BE2C (cell line): ENCODE measurements around the gene CYP27A1.

Experiments used
- DNase-seq: peaks from one replicate; pipeline ENCODE4 v3.0.0-alpha.2; 2020
- H3K27me3 ChIP-seq: fragments of 250-450 bp; sonication (Bioruptor Pico); 2 replicates; pipeline ENCODE4 v1.5.1; 2020; ENCODE audit warnings: mild to moderate bottlenecking
- H3K36me3 ChIP-seq: fragments of 250-450 bp; sonication (Bioruptor Pico); 2 replicates; pipeline ENCODE4 v1.5.1; 2020; ENCODE audit warnings: mild to moderate bottlenecking
- H3K4me1 ChIP-seq: fragments of 250-450 bp; sonication (Bioruptor Pico); 2 replicates; pipeline ENCODE4 v1.5.1; 2020
- H3K4me3 ChIP-seq: 2 replicates; pipeline ENCODE4 v1.5.1; 2011; ENCODE audit warnings: low read depth, low read length
- H3K9me3 ChIP-seq: fragments of 250-450 bp; sonication (Bioruptor Pico); 2 replicates; pipeline ENCODE4 v1.5.1; 2020
- TF ChIP-seq, protein P1 (sequence below): IDR thresholded peaks from 2 replicates; pipeline ENCODE4 v1.5.1; 2012; ENCODE audit warnings: mild to moderate bottlenecking, low read depth, low read length

CYP27A1 gene

DNA sequence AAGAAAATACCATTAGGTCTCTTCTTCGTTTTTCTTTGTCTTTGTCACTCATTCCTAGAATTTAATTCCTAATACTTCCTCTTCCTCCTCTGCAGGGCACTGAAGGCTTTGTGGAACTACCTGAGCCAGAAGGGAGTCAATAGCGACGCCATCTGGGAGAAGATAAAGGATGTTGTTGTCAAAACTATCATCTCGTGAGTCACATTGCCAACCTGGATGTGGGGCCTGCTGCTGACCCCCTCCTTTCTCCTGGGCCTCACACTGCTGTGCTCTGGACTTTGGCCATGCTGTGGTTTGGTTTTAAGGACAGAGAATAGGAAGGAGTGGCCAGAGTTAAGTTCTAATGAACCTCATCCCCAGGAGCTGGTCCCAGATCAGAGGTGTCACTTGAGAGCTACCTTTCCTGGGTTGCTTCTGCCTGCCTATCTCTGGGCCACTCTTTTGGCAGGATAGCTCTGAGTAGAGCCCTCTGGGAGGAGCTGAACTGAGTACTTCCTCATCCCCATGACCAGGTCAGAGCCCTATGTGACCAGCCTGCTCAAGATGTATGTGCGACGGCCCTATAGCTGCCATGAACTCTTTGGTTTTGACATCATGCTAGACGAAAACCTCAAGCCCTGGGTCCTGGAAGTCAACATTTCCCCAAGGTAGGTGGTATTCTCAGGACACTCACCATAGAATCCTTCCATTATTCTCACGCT, 33.1 kb upstream of the CYP27A1 start:
- Histone ChIP-seq H3K4me1 (no peaks in the 10 kb centered on the region), H3K36me3 (peaks cover 73% of the 10 kb centered on the region)

DNA sequence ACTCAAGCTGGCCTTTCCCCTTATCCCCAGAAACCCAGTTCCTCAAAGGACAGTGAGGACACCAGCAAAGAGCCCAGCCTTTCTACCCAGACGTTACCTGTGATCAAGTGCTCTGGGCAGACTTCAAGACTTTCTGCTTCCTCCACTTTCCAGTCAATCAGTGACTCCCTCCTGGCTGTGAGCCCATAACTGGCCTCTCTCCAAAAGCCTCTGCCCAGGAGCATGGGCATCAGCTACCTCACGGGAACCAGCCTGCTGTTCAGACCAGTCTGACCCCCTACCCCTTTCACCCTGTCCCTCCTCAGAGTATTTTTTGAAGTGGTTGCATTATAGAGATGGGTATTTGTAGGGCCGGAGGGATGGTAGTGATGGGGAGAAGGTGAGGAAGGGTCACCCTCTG, 27.7 kb upstream of the CYP27A1 start:
- Histone ChIP-seq H3K4me1 (no peaks in the 10 kb centered on the region), H3K36me3 (peaks cover 54% of the 10 kb centered on the region), H3K27me3 (no peaks in the 10 kb centered on the region)

More for the DNA sequence above, 33.1 kb upstream of the CYP27A1 start:
- no peaks in the 10 kb centered on the region for H3K27me3 ChIP-seq
- H3K4me3 ChIP-seq = no peak overlapping the region
- no peaks in the 10 kb centered on the region for H3K9me3 ChIP-seq
- DNase-seq = no peak
- TF ChIP-seq, protein P1, sequence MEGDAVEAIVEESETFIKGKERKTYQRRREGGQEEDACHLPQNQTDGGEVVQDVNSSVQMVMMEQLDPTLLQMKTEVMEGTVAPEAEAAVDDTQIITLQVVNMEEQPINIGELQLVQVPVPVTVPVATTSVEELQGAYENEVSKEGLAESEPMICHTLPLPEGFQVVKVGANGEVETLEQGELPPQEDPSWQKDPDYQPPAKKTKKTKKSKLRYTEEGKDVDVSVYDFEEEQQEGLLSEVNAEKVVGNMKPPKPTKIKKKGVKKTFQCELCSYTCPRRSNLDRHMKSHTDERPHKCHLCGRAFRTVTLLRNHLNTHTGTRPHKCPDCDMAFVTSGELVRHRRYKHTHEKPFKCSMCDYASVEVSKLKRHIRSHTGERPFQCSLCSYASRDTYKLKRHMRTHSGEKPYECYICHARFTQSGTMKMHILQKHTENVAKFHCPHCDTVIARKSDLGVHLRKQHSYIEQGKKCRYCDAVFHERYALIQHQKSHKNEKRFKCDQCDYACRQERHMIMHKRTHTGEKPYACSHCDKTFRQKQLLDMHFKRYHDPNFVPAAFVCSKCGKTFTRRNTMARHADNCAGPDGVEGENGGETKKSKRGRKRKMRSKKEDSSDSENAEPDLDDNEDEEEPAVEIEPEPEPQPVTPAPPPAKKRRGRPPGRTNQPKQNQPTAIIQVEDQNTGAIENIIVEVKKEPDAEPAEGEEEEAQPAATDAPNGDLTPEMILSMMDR = no peak

DNA sequence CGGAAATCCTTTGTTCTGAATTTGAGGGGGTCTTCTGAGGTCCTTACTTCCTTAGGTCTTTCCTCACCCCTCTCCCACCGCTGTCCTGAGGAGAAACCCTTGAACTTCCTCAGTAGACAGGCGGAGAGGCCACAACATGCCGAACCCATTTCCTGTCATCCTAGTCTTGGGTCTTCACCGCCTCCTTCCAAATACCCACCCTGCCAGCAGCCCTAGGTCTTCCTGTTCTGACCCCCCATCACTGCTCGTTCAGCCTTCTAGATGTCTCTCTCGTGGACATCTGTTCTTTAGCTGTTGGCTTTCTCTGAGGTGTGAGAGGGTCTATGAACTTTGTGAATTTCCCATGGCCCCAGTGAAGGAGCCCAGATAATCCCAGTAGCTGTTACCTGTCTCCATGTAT, 27.2 kb upstream of the CYP27A1 start:
- Histone ChIP-seq H3K27me3 (no peaks in the 10 kb centered on the region), H3K4me3 (no peak overlapping the region), H3K9me3 (no peaks in the 10 kb centered on the region), H3K4me1 (no peaks in the 10 kb centered on the region), H3K36me3 (peaks cover 48% of the 10 kb centered on the region)
- TF ChIP-seq, protein P1 = no peak
- no peak for DNase-seq

More for the DNA sequence above, 27.7 kb upstream of the CYP27A1 start:
- TF ChIP-seq, protein P1 = no peak
- DNase-seq = no peak
- Histone ChIP-seq H3K4me3 (no peak overlapping the region), H3K9me3 (no peaks in the 10 kb centered on the region)

DNA sequence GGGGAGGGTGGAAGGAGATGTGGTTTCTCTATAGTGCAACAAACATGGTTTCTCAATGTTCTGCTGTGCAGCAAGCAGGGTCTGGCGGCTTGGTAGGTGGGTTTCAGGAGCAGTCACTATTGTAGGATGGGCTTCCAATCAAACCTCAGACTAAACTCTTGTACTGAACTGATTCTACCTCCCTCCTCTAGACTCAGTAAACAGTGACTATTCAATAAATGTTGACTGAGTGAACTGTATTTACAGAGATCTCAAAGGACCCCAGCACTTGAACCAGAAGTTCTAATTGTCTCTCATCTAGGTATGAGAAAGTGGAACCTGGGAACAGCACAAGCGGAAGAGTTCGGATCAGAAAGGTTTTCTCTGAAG, 26.8 kb upstream of the CYP27A1 start:
- no peaks in the 10 kb centered on the region for H3K9me3 ChIP-seq
- H3K4me3 ChIP-seq = no peak overlapping the region
- TF ChIP-seq, protein P1 = no peak
- DNase-seq = no peak
- H3K36me3 ChIP-seq = peaks cover 44% of the 10 kb centered on the region
- no peaks in the 10 kb centered on the region for H3K4me1 ChIP-seq
- no peaks in the 10 kb centered on the region for H3K27me3 ChIP-seq

DNA sequence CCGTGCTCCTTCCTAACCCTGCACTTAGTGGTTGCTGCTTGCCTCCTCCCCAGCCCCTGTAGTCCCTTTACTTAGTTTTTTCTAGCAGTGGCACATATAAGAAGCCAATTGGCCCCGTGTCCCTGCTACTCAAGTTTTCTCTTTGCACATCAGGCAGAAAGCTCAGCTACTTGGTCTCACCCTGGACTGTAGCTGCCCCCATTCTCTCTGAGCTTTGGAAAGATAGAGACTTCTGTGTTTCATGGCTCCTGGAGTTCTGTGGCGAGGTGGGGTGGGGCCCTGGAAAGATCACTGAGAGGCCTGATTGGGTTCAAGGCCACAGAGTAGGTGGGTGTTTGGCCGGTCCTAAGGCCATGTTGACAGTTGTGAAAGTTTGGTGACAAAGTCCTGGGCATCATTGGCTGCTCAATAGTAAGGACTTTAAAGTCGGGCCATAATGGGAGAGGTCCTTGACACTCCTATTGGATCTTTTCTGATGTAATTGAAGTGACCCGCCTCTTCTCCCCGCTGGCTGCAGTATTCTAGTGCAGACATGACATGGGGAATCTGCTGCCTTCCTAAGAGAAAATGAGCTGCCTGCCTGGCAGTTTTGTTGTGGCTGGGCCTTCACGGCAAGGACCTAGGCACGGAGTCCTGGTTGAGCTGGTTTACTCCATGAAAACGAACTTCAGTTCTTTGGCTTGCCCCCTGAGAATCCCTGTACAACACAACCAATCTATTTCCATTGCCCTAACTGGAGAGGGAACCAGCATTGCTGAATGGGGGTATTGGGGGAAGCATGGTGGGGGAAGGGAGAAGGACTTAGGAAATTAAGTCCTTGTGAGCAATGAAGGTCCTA, 26.2 kb upstream of the CYP27A1 start:
- peaks cover 39% of the 10 kb centered on the region for H3K36me3 ChIP-seq
- no peaks in the 10 kb centered on the region for H3K4me1 ChIP-seq
- no peak overlapping the region for H3K4me3 ChIP-seq
- no peaks in the 10 kb centered on the region for H3K9me3 ChIP-seq
- no peaks in the 10 kb centered on the region for H3K27me3 ChIP-seq
- TF ChIP-seq, protein P1 = no peak
- no peak for DNase-seq
